ENCODE measurements around the gene CEACAM7.
A peak's percentile ranks its signal among the peaks of the same experiment; 100 is the strongest.
"Not testable (repeated sequence)": the region's sequence is repeated elsewhere in the genome, so short reads cannot be mapped to it uniquely, and the experiment has no call there.

Gene CEACAM7

DNA sequence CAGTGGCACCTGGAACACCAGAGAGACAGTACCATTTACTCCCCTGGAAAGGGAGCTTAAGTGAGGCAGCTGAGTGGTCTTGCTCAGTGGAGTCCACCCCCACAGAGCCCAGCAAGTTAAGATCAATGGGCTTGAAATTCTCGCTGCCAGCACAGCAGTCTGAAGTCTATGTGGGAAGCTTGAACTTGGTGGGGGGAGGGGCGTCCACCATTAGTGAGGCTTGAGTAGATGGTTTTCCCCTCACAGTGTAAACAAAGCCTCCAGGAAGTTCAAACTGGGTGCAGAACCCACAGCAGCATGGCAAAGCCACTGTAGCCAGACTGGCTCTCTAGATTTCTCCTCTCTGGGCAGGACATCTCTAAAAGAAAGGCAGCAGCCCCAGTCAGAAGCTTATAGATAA lies 30.9 kb downstream of the CEACAM7 start:
- DNase-seq (ENCODE audit: low read depth in 4 of 4, low spot score in 1 of 4) = no peak

DNA sequence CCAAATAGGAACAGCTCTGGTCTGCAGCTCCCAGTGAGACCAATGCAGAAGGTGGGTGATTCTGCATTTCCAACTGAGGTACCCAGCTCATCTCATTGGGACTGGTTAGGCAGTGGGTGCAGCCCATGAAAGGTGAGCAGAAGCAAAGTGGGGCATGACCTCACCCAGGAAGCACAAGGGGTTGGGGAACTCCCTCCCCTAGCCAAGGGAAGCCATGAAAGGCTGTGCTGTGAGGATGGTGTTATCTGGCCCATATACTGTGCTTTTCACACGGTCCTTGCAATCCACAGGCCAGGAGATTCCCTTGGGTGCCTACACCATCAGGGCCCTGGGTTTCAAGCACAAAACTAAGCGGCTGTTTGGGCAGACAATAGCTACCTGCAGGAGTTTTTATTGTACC lies 31.3 kb downstream of the CEACAM7 start:
- DNase-seq (ENCODE audit: low read depth in 4 of 4, low spot score in 1 of 4) = not testable (repeated sequence)

DNA sequence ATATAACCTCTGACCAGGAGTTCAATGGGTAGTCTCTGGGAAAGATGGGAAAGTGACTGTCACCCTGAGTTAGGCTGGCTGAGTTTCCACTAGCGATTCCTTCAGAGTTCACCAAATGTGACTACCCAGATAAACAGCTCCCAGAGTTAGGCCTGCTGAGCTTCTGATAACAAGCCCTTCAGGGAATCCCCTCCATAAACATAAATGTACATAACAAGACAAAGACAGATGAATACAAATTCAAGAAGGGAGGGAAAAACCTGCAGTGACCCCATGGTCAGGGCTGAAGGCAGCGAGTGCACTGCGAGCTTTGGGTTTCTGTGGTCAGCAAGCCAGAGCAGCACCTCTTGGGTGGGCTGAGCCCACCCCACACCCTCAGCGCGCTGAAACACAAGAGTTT lies 35.8 kb downstream of the CEACAM7 start:
- DNase-seq (ENCODE audit: low read depth in 4 of 4, low spot score in 1 of 4) = no peak

GRCh38 chr19:41649827-41650226 lies 38.2 kb downstream of the CEACAM7 start:
- DNase-seq (ENCODE audit: low read depth in 4 of 4, low spot score in 1 of 4) = no peak

DNA sequence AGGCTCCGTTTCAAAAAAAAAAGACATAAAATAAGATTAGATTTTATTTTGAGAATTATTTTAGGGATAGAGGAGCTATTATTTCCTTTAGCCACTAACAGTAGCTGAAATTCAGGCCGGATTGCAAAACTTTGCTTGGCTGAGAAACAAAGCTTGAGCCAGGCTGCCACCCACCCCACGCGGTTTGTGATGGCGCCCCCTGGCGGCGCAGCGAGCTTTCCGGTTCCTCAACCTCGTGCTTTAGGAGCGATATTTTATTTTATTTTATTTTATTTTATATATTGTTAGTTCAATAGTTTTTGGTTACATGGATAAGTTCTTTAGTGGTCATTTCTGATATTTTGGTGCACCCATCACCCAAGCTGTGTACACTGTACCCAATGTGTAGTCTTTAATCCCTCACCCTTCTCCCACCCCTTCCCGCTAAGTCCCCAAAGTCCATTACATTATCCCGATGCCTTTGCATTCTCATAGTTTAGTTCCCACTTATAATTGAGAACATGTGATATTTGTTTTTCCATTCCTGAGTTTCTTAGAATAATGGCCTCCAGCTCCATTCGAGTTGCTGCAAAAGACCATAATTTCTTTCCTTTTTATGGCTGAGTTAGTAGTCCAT lies 41.4 kb downstream of the CEACAM7 start:
- DNase-seq (ENCODE audit: low read depth in 4 of 4, low spot score in 1 of 4) = peak in 3 of 4 experiments; percentile 26 to 47 (median 46)

DNA sequence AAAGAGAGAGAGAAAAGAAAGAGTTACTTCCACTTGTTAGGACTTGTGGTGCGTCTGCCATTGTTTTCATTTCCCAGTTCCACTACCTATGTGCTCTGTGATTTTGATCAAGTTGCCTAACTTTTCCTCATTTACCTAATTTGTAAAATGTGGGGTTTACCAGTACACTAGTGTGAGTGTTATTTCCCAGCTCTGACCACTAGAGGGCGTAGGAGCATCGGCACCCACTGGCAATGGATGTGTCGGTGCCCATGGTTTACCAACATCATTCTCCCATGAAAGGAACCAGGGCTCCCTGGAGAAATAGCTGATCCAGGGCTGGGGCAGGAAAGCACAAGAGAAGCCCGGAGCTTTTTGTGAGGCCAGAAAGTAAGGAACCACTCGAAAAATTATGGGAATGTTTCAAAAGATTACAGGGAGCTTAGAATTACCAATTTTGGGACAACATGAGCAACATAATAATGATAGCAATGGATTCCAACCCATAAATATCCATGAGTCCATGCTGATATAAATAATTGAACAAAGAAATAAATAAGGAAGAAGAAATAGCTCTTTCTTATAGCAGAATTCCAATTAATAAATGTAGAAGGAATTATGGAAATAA lies 46.1 kb downstream of the CEACAM7 start:
- DNase-seq (ENCODE audit: low read depth in 4 of 4, low spot score in 1 of 4) = peak; percentile 51 to 58 (median 55)

DNA sequence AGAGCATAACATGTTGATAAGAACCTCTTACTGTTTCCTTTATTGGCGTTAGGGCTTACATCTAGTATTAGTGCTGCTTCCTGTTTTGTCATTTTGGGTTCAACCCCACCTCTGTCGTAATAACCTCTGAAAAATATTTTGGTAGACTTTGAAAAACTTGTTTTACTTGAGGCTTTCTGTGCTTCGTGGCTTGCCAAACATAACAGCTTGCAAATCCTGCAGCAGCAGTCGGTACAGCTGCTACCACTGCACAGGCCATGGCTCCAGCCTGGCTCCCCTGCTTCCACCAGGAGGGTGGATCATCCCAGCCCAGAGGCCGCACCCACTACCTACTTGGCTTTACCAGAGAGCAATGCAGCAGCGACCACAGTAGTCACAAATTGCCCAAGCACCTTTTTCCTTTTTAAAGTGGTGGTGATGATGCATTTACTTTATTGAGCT lies 49.4 kb downstream of the CEACAM7 start:
- DNase-seq (ENCODE audit: low read depth in 4 of 4, low spot score in 1 of 4) = no peak

GRCh38 chr19:41637484-41637883 lies 50.6 kb downstream of the CEACAM7 start:
- no peak for DNase-seq (ENCODE audit: low read depth in 4 of 4, low spot score in 1 of 4)

DNA sequence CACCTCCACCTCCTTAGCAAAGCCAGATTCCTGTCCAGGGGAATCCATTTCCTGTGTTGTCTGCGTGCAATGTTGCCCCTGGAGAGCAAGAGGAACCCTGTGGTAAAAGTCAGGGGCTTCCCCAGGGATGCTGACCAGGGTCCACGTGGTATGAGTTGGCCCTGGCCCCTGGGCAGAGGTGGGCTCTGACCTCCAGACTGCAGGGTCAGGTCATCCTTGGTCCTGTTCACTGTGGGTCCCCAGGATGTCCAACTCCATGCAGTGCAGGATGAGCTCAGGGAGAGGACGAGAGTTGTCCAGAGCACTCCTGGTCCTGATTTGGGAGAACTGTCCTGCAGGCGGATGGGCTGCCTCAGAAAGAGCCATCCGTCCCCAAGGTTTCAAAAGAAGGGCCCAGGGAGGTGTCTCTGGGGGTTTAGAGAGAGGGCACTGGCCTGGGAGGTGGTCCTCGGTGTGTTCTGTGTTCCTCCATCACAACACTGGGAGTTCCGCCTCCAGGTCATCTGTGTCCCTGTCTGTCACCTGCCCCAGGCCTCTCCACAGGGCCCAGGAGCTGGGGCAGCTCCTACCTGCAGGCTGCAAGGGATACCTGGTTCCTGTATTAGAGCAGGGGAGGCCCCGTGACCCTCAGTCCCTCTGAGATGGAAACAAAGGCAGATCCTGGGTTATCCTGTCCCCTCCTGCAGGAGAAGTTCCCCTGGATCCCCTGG lies 59.9 kb downstream of the CEACAM7 start:
- DNase-seq (ENCODE audit: low read depth in 4 of 4, low spot score in 1 of 4) = no peak

GRCh38 chr19:41626877-41627276 lies 61.2 kb downstream of the CEACAM7 start, which contains the start of gene CEACAM4:
TSS of gene CEACAM4 (minus strand) at chr19:41627074. CDS start at chr19:41626963, 111 bp downstream.
- no peak for DNase-seq (ENCODE audit: low read depth in 4 of 4, low spot score in 1 of 4)

DNA sequence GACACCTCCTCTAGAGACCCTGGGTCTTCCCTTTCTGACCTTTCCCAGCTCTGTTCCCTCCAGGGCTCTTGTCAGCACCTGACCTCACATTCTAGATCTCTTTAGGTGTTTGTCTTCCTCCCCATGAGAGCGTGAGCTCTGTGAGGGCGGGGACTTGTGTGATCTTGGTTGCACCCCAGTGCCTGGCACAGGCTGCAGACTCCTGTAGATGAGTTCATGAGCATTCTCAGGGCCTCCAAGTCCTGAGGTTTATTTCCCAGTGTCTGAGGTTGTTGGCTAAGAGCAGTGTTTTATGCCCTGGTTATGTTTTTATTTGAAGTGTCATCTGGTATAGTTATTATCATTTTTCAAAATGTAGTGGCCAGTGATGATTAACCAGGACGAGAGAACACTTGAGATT lies 61.8 kb downstream of the CEACAM7 start:
- no peak for DNase-seq (ENCODE audit: low read depth in 4 of 4, low spot score in 1 of 4)

DNA sequence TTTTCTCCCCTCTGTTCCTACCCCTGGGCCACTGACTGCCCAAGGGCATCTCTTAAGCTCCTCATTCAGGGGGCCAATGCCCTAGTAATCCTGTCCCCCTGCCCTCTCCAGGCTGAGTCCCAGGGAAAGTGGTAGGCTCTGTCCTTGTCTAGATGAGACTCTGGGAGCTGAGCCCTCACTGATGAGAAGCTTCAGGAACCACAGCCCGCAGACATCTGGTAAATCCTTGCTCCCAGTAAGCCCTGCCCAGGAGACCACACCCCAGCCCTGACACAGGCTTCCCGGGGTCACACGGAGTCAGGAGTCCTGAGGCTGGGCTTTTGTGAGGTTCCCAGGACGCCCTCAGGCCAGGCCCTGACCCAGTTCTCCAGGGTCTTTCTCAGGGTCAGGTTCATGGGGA lies 63.1 kb downstream of the CEACAM7 start:
- DNase-seq (ENCODE audit: low read depth in 4 of 4, low spot score in 1 of 4) = no peak

- DNase-seq (ENCODE audit: low read depth in 4 of 4, low spot score in 1 of 4) = no peak
Measured at GRCh38 chr19:41624515-41624914, 63.6 kb downstream of the CEACAM7 start.

GRCh38 chr19:41623360-41623759 lies 64.7 kb downstream of the CEACAM7 start:
- DNase-seq (ENCODE audit: low read depth in 4 of 4, low spot score in 1 of 4) = no peak
